ENCODE data around the gene TGIF1. TPM values are rescaled to one million over a fixed set of nuclear protein-coding genes. Genes with fewer than 3 reads are reported as not detected.
A peak's percentile ranks its signal among the peaks of the same experiment; 100 is the strongest.

Gene TGIF1
- total and polyA plus RNA-seq, 9 of the 15 experiments (the other 6 are each of a cell fraction or from before 2014, with no cell fraction given): 16.1 to 77.7 (median 44.6) TPM

DNA sequence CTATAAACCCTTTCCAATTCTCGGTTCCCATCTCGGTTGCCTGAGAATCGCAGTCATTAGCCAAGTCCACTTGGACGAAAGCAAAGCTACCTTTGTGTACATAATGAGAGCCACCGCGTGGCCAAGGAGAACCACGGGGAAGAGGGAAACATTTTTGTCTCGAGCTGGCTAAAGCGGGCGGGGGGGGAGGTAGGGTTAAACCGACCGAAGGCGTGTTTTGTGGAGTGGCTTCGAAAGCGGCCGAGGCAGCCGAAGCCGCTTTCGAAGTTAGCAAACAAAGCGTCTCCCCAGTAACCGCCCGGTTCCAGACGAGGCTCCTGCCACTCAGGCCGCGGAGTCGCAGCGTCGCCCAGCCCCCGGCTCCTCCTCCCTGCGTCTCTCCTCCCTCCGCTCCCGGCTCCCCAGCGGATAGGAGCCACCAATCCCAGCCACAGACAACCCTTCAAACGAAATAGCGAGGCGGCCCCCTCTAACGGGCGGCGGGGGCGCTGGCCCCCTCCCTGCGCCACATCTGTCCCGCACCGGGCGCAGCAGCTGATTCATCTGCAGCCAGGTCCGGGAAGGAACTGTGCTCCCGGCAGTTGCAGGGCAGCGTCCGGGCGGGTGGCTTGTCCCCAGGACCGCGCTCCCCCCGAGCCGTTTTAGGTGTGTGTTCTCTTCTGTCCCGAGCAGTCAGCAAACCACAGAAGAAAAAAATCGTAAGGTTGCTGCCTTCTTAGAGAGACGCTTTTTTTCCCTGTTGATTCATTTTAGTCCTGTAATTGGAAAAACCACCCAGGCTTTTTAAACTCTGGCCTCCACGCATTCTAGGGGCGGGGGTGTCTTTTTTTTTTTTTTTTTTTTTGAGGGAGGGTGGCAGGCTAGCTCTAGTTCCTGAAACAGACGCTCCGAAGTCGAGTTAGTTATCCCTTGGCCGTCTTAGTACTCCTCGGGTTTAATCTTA is 1.8 kb upstream of the TGIF1 start (continued):
- TF ChIP-seq, protein P1, sequence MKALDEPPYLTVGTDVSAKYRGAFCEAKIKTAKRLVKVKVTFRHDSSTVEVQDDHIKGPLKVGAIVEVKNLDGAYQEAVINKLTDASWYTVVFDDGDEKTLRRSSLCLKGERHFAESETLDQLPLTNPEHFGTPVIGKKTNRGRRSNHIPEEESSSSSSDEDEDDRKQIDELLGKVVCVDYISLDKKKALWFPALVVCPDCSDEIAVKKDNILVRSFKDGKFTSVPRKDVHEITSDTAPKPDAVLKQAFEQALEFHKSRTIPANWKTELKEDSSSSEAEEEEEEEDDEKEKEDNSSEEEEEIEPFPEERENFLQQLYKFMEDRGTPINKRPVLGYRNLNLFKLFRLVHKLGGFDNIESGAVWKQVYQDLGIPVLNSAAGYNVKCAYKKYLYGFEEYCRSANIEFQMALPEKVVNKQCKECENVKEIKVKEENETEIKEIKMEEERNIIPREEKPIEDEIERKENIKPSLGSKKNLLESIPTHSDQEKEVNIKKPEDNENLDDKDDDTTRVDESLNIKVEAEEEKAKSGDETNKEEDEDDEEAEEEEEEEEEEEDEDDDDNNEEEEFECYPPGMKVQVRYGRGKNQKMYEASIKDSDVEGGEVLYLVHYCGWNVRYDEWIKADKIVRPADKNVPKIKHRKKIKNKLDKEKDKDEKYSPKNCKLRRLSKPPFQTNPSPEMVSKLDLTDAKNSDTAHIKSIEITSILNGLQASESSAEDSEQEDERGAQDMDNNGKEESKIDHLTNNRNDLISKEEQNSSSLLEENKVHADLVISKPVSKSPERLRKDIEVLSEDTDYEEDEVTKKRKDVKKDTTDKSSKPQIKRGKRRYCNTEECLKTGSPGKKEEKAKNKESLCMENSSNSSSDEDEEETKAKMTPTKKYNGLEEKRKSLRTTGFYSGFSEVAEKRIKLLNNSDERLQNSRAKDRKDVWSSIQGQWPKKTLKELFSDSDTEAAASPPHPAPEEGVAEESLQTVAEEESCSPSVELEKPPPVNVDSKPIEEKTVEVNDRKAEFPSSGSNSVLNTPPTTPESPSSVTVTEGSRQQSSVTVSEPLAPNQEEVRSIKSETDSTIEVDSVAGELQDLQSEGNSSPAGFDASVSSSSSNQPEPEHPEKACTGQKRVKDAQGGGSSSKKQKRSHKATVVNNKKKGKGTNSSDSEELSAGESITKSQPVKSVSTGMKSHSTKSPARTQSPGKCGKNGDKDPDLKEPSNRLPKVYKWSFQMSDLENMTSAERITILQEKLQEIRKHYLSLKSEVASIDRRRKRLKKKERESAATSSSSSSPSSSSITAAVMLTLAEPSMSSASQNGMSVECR (CRISPR knock-in tag; IDR thresholded peaks at IDR 0.05): peak; percentile 83
- TF ChIP-seq ZNF224 (CRISPR knock-in tag; IDR thresholded peaks at IDR 0.05) (peak; percentile 37; the same call in 1 of the 2 replicates), ZNF766 (CRISPR knock-in tag; conservative IDR thresholded peaks at IDR 0.05) (no peak), ZNF12 (CRISPR knock-in tag; IDR thresholded peaks at IDR 0.05) (no peak; the same call in 1 of the 2 replicates), ZKSCAN1 (IDR thresholded peaks at IDR 0.05; ENCODE audit: low read depth, low read length) (peak; percentile 82), POLR2A (conservative IDR thresholded peaks at IDR 0.05) (no peak), CCAR2 (IDR thresholded peaks at IDR 0.05; ENCODE audit: low read depth, low read length) (no peak), ZNF384 (IDR thresholded peaks at IDR 0.05; ENCODE audit: low read depth, low read length) (peak; percentile 89)
- TF ChIP-seq, protein P2, sequence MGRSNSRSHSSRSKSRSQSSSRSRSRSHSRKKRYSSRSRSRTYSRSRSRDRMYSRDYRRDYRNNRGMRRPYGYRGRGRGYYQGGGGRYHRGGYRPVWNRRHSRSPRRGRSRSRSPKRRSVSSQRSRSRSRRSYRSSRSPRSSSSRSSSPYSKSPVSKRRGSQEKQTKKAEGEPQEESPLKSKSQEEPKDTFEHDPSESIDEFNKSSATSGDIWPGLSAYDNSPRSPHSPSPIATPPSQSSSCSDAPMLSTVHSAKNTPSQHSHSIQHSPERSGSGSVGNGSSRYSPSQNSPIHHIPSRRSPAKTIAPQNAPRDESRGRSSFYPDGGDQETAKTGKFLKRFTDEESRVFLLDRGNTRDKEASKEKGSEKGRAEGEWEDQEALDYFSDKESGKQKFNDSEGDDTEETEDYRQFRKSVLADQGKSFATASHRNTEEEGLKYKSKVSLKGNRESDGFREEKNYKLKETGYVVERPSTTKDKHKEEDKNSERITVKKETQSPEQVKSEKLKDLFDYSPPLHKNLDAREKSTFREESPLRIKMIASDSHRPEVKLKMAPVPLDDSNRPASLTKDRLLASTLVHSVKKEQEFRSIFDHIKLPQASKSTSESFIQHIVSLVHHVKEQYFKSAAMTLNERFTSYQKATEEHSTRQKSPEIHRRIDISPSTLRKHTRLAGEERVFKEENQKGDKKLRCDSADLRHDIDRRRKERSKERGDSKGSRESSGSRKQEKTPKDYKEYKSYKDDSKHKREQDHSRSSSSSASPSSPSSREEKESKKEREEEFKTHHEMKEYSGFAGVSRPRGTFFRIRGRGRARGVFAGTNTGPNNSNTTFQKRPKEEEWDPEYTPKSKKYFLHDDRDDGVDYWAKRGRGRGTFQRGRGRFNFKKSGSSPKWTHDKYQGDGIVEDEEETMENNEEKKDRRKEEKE (IDR thresholded peaks at IDR 0.05; ENCODE audit: borderline replicate concordance in 1 of 2, control insufficient read depth in 1 of 2, low read depth in 2 of 2, low read length in 1 of 2): peak in 1 of 2 experiments; percentile 79; a peak in 1 of 4 replicates
- TF ChIP-seq, protein P3, sequence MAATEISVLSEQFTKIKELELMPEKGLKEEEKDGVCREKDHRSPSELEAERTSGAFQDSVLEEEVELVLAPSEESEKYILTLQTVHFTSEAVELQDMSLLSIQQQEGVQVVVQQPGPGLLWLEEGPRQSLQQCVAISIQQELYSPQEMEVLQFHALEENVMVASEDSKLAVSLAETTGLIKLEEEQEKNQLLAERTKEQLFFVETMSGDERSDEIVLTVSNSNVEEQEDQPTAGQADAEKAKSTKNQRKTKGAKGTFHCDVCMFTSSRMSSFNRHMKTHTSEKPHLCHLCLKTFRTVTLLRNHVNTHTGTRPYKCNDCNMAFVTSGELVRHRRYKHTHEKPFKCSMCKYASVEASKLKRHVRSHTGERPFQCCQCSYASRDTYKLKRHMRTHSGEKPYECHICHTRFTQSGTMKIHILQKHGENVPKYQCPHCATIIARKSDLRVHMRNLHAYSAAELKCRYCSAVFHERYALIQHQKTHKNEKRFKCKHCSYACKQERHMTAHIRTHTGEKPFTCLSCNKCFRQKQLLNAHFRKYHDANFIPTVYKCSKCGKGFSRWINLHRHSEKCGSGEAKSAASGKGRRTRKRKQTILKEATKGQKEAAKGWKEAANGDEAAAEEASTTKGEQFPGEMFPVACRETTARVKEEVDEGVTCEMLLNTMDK (IDR thresholded peaks at IDR 0.05; ENCODE audit: borderline replicate concordance, insufficient read depth, low read depth, low read length, poor library complexity, severe bottlenecking): peak; percentile 64
- TF ChIP-seq, protein P4, sequence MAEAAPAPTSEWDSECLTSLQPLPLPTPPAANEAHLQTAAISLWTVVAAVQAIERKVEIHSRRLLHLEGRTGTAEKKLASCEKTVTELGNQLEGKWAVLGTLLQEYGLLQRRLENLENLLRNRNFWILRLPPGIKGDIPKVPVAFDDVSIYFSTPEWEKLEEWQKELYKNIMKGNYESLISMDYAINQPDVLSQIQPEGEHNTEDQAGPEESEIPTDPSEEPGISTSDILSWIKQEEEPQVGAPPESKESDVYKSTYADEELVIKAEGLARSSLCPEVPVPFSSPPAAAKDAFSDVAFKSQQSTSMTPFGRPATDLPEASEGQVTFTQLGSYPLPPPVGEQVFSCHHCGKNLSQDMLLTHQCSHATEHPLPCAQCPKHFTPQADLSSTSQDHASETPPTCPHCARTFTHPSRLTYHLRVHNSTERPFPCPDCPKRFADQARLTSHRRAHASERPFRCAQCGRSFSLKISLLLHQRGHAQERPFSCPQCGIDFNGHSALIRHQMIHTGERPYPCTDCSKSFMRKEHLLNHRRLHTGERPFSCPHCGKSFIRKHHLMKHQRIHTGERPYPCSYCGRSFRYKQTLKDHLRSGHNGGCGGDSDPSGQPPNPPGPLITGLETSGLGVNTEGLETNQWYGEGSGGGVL (CRISPR knock-in tag; IDR thresholded peaks at IDR 0.05): no peak
- TF ChIP-seq, protein P5, sequence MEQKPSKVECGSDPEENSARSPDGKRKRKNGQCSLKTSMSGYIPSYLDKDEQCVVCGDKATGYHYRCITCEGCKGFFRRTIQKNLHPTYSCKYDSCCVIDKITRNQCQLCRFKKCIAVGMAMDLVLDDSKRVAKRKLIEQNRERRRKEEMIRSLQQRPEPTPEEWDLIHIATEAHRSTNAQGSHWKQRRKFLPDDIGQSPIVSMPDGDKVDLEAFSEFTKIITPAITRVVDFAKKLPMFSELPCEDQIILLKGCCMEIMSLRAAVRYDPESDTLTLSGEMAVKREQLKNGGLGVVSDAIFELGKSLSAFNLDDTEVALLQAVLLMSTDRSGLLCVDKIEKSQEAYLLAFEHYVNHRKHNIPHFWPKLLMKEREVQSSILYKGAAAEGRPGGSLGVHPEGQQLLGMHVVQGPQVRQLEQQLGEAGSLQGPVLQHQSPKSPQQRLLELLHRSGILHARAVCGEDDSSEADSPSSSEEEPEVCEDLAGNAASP (IDR thresholded peaks at IDR 0.05): no peak

Data from K562 (cell line).